ENCODE measurements around the gene HERC4. TPM values are rescaled to one million over a fixed set of nuclear protein-coding genes. Genes with fewer than 3 reads are reported as not detected.

The HERC4 gene
- total and polyA plus RNA-seq, 4 donors: 7.3 to 53.2 (median 16.0) TPM

GRCh38 chr10:68086910-68087684 lies 12.0 kb upstream of the HERC4 start (continued):
- TF ChIP-seq GABPA (IDR thresholded peaks at IDR 0.05 in 1 of 2, conservative IDR thresholded peaks at IDR 0.05 in 1 of 2): no peak

- no peak for TF ChIP-seq TAF1 (conservative IDR thresholded peaks at IDR 0.05)
- no peak for TF ChIP-seq HNF4A (conservative IDR thresholded peaks at IDR 0.05)
- TF ChIP-seq FOXA1 (IDR thresholded peaks at IDR 0.05): no peak
- TF ChIP-seq RXRA (IDR thresholded peaks at IDR 0.05): no peak
- TF ChIP-seq FOXA2 (IDR thresholded peaks at IDR 0.05): no peak
- TF ChIP-seq RAD21 (IDR thresholded peaks at IDR 0.05): no peak
- TF ChIP-seq REST (IDR thresholded peaks at IDR 0.05): no peak
- TF ChIP-seq CTCF (IDR thresholded peaks at IDR 0.05; ENCODE audit: low read depth, low read length, missing input control): no peak
- no peak for TF ChIP-seq MAX (IDR thresholded peaks at IDR 0.05)
- TF ChIP-seq GABPA (IDR thresholded peaks at IDR 0.05 in 1 of 2, conservative IDR thresholded peaks at IDR 0.05 in 1 of 2): no peak
- TF ChIP-seq ATF3 (IDR thresholded peaks at IDR 0.05): no peak
- Histone ChIP-seq H3K9me3 (ENCODE audit: control insufficient read depth in 4 of 4, low read length in 3 of 4) (no peaks in the 10 kb centered on the region), H3K36me3 (ENCODE audit: control insufficient read depth in 4 of 4, insufficient read depth in 3 of 4, low read depth in 1 of 4, low read length in 3 of 4) (no peaks in the 10 kb centered on the region), H3K4me3 (ENCODE audit: low read depth in 1 of 3, low read length in 3 of 3) (no peak overlapping the region), H3K27me3 (ENCODE audit: control insufficient read depth in 4 of 4, insufficient read depth in 4 of 4, low read length in 3 of 4) (no peaks in the 10 kb centered on the region), H3K9ac (ENCODE audit: low read depth in 1 of 2, low read length in 2 of 2) (no peak overlapping the region), H3K27ac (ENCODE audit: low read depth in 1 of 2, low read length in 2 of 2) (no peak overlapping the region), H3K4me1 (ENCODE audit: control insufficient read depth in 4 of 4, insufficient read depth in 4 of 4, low read length in 3 of 4) (peaks cover 0 to 9% (median 5%) of the 10 kb centered on the region in 4 donors)
- no peak for DNase-seq (ENCODE audit: low spot score)
- WGBS: 79% methylated on average over 2 of the region's 2 CpGs
Measured at GRCh38 chr10:68086011-68086410, 10.9 kb upstream of the HERC4 start.

GRCh38 chr10:68084469-68084868 lies 9.4 kb upstream of the HERC4 start:
- DNase-seq (ENCODE audit: low spot score): no peak
- H3K9me3 ChIP-seq (ENCODE audit: control insufficient read depth in 4 of 4, low read length in 3 of 4): no peaks in the 10 kb centered on the region
- no peak overlapping the region for H3K9ac ChIP-seq (ENCODE audit: low read depth in 1 of 2, low read length in 2 of 2)
- 87% methylated on average over 4 of the region's 4 CpGs for WGBS
- H3K36me3 ChIP-seq (ENCODE audit: control insufficient read depth in 4 of 4, insufficient read depth in 3 of 4, low read depth in 1 of 4, low read length in 3 of 4): no peaks in the 10 kb centered on the region
- H3K4me3 ChIP-seq (ENCODE audit: low read depth in 1 of 3, low read length in 3 of 3): no peak overlapping the region
- H3K27me3 ChIP-seq (ENCODE audit: control insufficient read depth in 4 of 4, insufficient read depth in 4 of 4, low read length in 3 of 4): no peaks in the 10 kb centered on the region
- H3K27ac ChIP-seq (ENCODE audit: low read depth in 1 of 2, low read length in 2 of 2): no peak overlapping the region
- H3K4me1 ChIP-seq (ENCODE audit: control insufficient read depth in 4 of 4, insufficient read depth in 4 of 4, low read length in 3 of 4): peaks cover 0 to 9% (median 5%) of the 10 kb centered on the region in 4 donors
- TF ChIP-seq REST (IDR thresholded peaks at IDR 0.05) (no peak), SP1 (IDR thresholded peaks at IDR 0.05) (no peak), JUND (IDR thresholded peaks at IDR 0.05) (no peak), NR2F2 (IDR thresholded peaks at IDR 0.05) (no peak), FOXA2 (IDR thresholded peaks at IDR 0.05) (no peak), ZBTB33 (IDR thresholded peaks at IDR 0.05) (no peak), ATF3 (IDR thresholded peaks at IDR 0.05) (no peak)
